ENCODE measurements around the gene RUNX1. TPM values are rescaled to one million over a fixed set of nuclear protein-coding genes. Genes with fewer than 3 reads are reported as not detected.

RUNX1 gene
- total and polyA plus RNA-seq, 10 of the 15 experiments (the other 5 are each of a cell fraction or from before 2014, with no cell fraction given), result 0.90 to 15.2 (median 4.1) TPM

DNA sequence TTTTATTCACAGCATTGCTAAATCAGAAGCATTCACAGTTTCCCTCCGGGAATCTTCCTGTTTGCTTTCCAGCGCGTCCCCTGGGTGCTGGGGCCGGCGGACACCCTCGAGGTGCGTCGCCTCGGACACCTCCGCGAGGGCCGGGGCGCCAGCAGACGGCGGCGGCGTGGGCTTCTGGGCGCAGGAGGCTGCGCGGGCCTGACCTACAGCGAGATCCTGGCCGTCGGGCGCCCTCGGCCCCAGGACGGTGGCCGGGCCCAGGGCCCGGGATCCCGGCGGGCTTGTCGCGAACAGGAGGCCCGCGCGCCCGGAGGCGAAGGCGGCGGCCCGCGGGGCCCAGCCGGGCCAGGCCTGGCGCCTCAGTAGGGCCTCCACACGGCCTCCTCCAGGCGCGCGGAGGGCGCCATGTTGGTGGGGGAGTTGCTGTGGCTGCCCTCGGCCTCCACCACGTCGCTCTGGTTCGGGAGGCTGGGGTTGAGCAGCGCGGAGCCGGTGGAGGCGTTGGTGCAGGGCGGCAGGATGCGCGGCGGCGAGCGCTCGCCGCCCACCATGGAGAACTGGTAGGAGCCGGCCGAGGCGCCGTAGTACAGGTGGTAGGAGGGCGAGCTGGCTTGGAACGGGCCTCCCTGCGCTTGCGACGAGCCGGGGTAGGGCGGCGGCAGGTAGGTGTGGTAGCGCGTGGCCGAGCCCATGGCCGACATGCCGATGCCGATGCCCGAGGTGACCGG is 257.2 kb downstream of the RUNX1 start:
- SMC1A ChIA-PET (ENCODE audit: uncharacterized antibody, unreplicated experiment), result no interaction called here
- 96% methylated on average over 76 of the region's 84 CpGs for WGBS (ENCODE audit: insufficient coverage, insufficient replicate concordance, low lambda C conversion rate, missing lambda C conversion rate)
- H3K36me3 ChIP-seq (ENCODE audit: control insufficient read depth in 2 of 2, insufficient read depth in 2 of 2, low read length in 1 of 2), result no peaks in the 10 kb centered on the region; a peak in 1 of 4 replicates

More for the DNA sequence above, 257.2 kb downstream of the RUNX1 start:
- Histone ChIP-seq H3K27ac (ENCODE audit: control insufficient read depth, insufficient read depth) (no peak overlapping the region), H2AFZ (ENCODE audit: control insufficient read depth, low read depth, low read length) (no peak overlapping the region), H3K27me3 (replicated peaks in 1 of 2; ENCODE audit: control insufficient read depth in 2 of 2, insufficient read depth in 2 of 2, low read length in 1 of 2) (no peaks in the 10 kb centered on the region), H3K9ac (ENCODE audit: control insufficient read depth, insufficient read depth, low read length) (no peak overlapping the region), H3K4me3 (no peak overlapping the region), H3K4me1 (ENCODE audit: control insufficient read depth, insufficient read depth, low read length) (no peaks in the 10 kb centered on the region), H3K9me3 (replicated peaks; ENCODE audit: control insufficient read depth, insufficient read depth, low read length) (no peaks in the 10 kb centered on the region), H3K4me2 (ENCODE audit: control insufficient read depth, insufficient read depth) (no peak overlapping the region), H3K79me2 (ENCODE audit: control insufficient read depth, insufficient read depth, low read length) (no peaks in the 10 kb centered on the region), H4K20me1 (ENCODE audit: control insufficient read depth, insufficient read depth) (no peaks in the 10 kb centered on the region)
- FAIRE-seq (no peak), ATAC-seq (no peak), DNase-seq (ENCODE audit: low read depth, low spot score) (no peak)
- ChIA-PET CTCF (no interaction called here), RAD21 (ENCODE audit: unreplicated experiment) (no interaction called here), POLR2A (no interaction called here)
- intact Hi-C loops (cut with micrococcal nuclease; ENCODE audit: unreplicated experiment), result no loop called here
- BruUV-seq (replicated peaks), result no TSS peak
- in situ Hi-C loops (cut with MboI), result no loop called here
- TF ChIP-seq RELA (IDR thresholded peaks at IDR 0.05; ENCODE audit: borderline replicate concordance, partially characterized antibody), result no peak
- no peak for TF ChIP-seq NR2C2 (IDR thresholded peaks at IDR 0.05; ENCODE audit: borderline replicate concordance, control insufficient read depth, insufficient read length, low read depth)
- TF ChIP-seq SRF (IDR thresholded peaks at IDR 0.05; ENCODE audit: low read depth in 2 of 2, low read length in 2 of 2), result no peak
- no peak for TF ChIP-seq EED (IDR thresholded peaks at IDR 0.05; ENCODE audit: low read depth)
- TF ChIP-seq ATF7 (IDR thresholded peaks at IDR 0.05; ENCODE audit: low read depth), result no peak
- TF ChIP-seq, protein P1, sequence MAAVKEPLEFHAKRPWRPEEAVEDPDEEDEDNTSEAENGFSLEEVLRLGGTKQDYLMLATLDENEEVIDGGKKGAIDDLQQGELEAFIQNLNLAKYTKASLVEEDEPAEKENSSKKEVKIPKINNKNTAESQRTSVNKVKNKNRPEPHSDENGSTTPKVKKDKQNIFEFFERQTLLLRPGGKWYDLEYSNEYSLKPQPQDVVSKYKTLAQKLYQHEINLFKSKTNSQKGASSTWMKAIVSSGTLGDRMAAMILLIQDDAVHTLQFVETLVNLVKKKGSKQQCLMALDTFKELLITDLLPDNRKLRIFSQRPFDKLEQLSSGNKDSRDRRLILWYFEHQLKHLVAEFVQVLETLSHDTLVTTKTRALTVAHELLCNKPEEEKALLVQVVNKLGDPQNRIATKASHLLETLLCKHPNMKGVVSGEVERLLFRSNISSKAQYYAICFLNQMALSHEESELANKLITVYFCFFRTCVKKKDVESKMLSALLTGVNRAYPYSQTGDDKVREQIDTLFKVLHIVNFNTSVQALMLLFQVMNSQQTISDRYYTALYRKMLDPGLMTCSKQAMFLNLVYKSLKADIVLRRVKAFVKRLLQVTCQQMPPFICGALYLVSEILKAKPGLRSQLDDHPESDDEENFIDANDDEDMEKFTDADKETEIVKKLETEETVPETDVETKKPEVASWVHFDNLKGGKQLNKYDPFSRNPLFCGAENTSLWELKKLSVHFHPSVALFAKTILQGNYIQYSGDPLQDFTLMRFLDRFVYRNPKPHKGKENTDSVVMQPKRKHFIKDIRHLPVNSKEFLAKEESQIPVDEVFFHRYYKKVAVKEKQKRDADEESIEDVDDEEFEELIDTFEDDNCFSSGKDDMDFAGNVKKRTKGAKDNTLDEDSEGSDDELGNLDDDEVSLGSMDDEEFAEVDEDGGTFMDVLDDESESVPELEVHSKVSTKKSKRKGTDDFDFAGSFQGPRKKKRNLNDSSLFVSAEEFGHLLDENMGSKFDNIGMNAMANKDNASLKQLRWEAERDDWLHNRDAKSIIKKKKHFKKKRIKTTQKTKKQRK (IDR thresholded peaks at IDR 0.05; ENCODE audit: low read depth, low read length), result no peak
- no peak for TF ChIP-seq STAT3 (IDR thresholded peaks at IDR 0.05; ENCODE audit: low read depth, low read length)
- TF ChIP-seq POU2F2 (IDR thresholded peaks at IDR 0.05; ENCODE audit: borderline replicate concordance, low read depth, low read length), result no peak
- no peak for TF ChIP-seq BACH1 (IDR thresholded peaks at IDR 0.05; ENCODE audit: borderline replicate concordance)
- TF ChIP-seq PAX8 (IDR thresholded peaks at IDR 0.05), result no peak
- no peak for TF ChIP-seq CHD1 (IDR thresholded peaks at IDR 0.05; ENCODE audit: low read depth, low read length)
- no peak for TF ChIP-seq SPI1 (IDR thresholded peaks at IDR 0.05; ENCODE audit: borderline replicate concordance, insufficient read depth, low read depth, low read length)
- TF ChIP-seq ZNF384 (IDR thresholded peaks at IDR 0.05; ENCODE audit: borderline replicate concordance, low read depth, low read length), result no peak
- TF ChIP-seq CBX5 (IDR thresholded peaks at IDR 0.05; ENCODE audit: low read depth), result no peak
- no peak for TF ChIP-seq GATAD2B (conservative IDR thresholded peaks at IDR 0.05; ENCODE audit: low read depth)
- TF ChIP-seq, protein P2, sequence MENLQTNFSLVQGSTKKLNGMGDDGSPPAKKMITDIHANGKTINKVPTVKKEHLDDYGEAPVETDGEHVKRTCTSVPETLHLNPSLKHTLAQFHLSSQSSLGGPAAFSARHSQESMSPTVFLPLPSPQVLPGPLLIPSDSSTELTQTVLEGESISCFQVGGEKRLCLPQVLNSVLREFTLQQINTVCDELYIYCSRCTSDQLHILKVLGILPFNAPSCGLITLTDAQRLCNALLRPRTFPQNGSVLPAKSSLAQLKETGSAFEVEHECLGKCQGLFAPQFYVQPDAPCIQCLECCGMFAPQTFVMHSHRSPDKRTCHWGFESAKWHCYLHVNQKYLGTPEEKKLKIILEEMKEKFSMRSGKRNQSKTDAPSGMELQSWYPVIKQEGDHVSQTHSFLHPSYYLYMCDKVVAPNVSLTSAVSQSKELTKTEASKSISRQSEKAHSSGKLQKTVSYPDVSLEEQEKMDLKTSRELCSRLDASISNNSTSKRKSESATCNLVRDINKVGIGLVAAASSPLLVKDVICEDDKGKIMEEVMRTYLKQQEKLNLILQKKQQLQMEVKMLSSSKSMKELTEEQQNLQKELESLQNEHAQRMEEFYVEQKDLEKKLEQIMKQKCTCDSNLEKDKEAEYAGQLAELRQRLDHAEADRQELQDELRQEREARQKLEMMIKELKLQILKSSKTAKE (IDR thresholded peaks at IDR 0.05; ENCODE audit: low read depth, poor library complexity, severe bottlenecking), result no peak
- TF ChIP-seq MEF2A (IDR thresholded peaks at IDR 0.05; ENCODE audit: insufficient read depth, low read depth, low read length), result no peak

All from GM12878 (cell line).